ENCODE measurements around the gene SHISA3.
A peak's percentile ranks its signal among the peaks of the same experiment; 100 is the strongest.

SHISA3 gene

DNA sequence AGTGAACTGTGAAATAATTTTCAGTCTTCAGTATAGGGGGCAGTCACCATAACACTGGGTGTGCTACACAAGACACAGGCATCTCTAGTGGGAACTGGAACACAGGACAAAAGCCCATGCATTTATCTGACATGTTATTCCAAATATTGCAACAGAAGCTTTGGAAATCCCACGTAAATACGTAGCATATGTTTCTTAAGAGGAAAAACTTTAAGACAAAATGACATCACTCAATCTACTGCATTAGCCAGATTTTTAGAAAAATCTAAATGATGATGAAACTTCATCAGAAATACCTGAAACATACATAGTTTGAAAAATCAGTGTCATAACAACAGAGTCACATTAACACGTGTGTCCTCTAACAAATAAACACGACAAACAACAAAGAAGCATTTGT is 14.5 kb downstream of the SHISA3 start:
- H3K27me3 ChIP-seq (ENCODE audit: insufficient read depth, low read length) = no peaks in the 10 kb centered on the region
- peak overlapping the region; percentile 69 for H3K4me3 ChIP-seq (ENCODE audit: low read depth, low read length)
- H2AFZ ChIP-seq (ENCODE audit: low read length, unreplicated experiment) = peak overlapping the region; percentile 66
- peaks cover 36% of the 10 kb centered on the region for H3K4me1 ChIP-seq (ENCODE audit: control insufficient read depth, insufficient read depth, low read length, unreplicated experiment)
- H3K36me3 ChIP-seq (ENCODE audit: insufficient read depth, low read length) = no peaks in the 10 kb centered on the region
- H3K27ac ChIP-seq (ENCODE audit: low read depth, low read length) = peak overlapping the region; percentile 92
- no peaks in the 10 kb centered on the region for H3K79me2 ChIP-seq (ENCODE audit: control insufficient read depth, insufficient read depth, low read length, unreplicated experiment)

DNA sequence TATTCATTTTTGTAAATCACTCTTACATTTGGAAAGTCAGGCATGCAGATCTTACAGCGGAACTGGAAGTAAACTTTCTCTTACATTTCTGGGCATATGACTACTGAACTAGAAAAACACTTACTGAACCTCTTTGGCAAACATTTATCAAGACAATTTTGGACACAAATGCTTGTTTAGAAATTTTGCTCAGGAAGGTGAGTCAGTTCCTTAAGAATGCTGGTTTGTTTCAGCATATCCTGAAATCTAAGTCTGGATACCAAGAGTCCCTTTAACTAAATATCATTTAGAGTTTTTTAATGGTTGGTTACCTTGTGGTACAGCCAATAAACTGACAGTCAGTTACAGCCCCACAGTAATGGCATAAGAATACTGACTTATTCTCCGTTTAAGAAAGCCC is 15.0 kb downstream of the SHISA3 start:
- peak overlapping the region; percentile 66 for H2AFZ ChIP-seq (ENCODE audit: low read length, unreplicated experiment)
- no peaks in the 10 kb centered on the region for H3K36me3 ChIP-seq (ENCODE audit: insufficient read depth, low read length)
- H3K27me3 ChIP-seq (ENCODE audit: insufficient read depth, low read length) = no peaks in the 10 kb centered on the region

DNA sequence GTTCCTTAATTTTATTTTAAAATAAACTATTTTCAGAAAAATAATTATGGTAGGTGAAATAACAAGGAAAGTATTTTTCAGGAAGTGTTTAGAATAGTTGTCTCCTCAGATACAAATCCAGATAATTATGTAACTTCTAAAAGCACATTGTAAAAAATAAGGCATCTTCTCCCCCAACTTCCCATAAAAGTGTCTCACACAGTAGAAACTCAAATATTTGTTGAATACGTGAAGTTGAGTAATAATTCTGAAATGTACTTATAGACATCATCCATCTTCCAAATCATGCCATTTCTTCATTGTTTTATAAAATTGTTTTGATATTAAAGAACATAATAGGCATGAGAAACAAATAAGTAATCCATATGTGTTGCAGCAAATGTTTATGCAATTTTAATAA is 18.0 kb downstream of the SHISA3 start:
- H3K27me3 ChIP-seq (ENCODE audit: insufficient read depth, low read length) = no peaks in the 10 kb centered on the region
- H3K79me2 ChIP-seq (ENCODE audit: control insufficient read depth, insufficient read depth, low read length, unreplicated experiment) = no peaks in the 10 kb centered on the region
- no peaks in the 10 kb centered on the region for H3K36me3 ChIP-seq (ENCODE audit: insufficient read depth, low read length)
- no peak overlapping the region for H3K27ac ChIP-seq (ENCODE audit: low read depth, low read length)
- H3K4me3 ChIP-seq (ENCODE audit: low read depth, low read length) = no peak overlapping the region
- peaks cover 33% of the 10 kb centered on the region for H3K4me1 ChIP-seq (ENCODE audit: control insufficient read depth, insufficient read depth, low read length, unreplicated experiment)
- H2AFZ ChIP-seq (ENCODE audit: low read length, unreplicated experiment) = no peak overlapping the region

More for the DNA sequence above, 15.0 kb downstream of the SHISA3 start:
- Histone ChIP-seq H3K4me3 (ENCODE audit: low read depth, low read length) (peak overlapping the region; percentile 69), H3K79me2 (ENCODE audit: control insufficient read depth, insufficient read depth, low read length, unreplicated experiment) (no peaks in the 10 kb centered on the region), H3K27ac (ENCODE audit: low read depth, low read length) (peak overlapping the region; percentile 92), H3K4me1 (ENCODE audit: control insufficient read depth, insufficient read depth, low read length, unreplicated experiment) (peaks cover 36% of the 10 kb centered on the region)

DNA sequence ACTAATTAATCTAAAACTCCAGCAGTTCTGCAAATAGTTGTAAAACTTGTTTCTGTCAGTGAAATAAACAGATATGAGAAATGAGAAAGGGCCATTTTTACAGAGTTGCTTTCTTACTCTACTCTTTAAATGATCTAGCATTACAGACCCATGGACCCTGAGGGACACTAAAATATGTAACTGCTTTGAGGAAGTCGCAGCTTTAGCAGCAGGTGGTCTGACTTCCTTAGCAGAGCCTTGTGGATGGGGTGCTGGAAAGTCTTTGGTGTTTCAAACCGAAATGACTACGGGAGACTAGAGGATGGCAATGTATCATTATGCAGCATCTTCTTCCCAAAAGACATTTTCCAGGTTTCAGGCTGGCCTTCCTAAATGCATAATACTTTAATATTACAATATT is 18.7 kb downstream of the SHISA3 start:
- H3K27ac ChIP-seq (ENCODE audit: low read depth, low read length) = no peak overlapping the region

DNA sequence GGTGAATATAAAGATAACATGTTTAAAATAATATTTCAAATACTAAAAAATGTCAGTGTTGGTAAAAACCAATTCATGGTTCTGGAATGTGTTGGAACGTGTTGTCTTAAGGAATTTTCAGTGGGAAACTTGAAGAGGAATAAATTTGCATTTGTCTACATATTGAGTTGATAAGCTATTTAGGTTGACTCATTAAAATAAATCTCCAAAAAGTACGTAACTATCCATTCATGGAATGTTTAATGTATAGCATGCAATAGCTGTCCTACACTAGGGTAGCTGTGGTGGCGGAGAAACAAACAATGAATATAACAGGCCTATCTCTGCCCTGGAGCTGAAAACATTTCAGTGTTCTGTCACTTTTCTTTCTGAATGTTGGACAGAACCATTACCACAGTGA is 20.3 kb downstream of the SHISA3 start:
- Histone ChIP-seq H3K36me3 (ENCODE audit: insufficient read depth, low read length) (no peaks in the 10 kb centered on the region), H3K27ac (ENCODE audit: low read depth, low read length) (no peak overlapping the region), H3K4me1 (ENCODE audit: control insufficient read depth, insufficient read depth, low read length, unreplicated experiment) (peaks cover 13% of the 10 kb centered on the region)

More for the DNA sequence above, 18.7 kb downstream of the SHISA3 start:
- Histone ChIP-seq H2AFZ (ENCODE audit: low read length, unreplicated experiment) (no peak overlapping the region), H3K4me1 (ENCODE audit: control insufficient read depth, insufficient read depth, low read length, unreplicated experiment) (peaks cover 26% of the 10 kb centered on the region), H3K27me3 (ENCODE audit: insufficient read depth, low read length) (no peaks in the 10 kb centered on the region), H3K79me2 (ENCODE audit: control insufficient read depth, insufficient read depth, low read length, unreplicated experiment) (no peaks in the 10 kb centered on the region), H3K36me3 (ENCODE audit: insufficient read depth, low read length) (no peaks in the 10 kb centered on the region), H3K4me3 (ENCODE audit: low read depth, low read length) (no peak overlapping the region)

DNA sequence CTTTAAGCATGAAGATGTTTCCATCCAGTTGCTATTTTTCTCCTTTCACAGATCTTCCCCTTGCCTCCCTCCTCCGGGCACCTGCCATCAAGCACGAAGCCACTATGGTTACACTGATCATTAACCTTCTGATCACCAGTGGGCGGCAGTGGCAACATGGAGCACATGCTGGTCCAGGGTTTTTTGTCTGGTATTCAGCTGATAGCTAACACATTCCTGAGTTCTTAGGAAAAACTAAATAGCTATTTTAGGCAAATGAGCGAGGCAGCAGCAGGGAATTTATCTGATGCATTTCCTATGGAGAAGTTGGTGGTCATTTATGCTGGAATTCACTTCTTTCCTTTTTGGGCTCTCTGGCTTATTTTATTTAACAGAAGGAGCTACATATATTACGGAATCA is 22.9 kb downstream of the SHISA3 start:
- H3K36me3 ChIP-seq (ENCODE audit: insufficient read depth, low read length) = no peaks in the 10 kb centered on the region
- no peak overlapping the region for H2AFZ ChIP-seq (ENCODE audit: low read length, unreplicated experiment)
- no peaks in the 10 kb centered on the region for H3K27me3 ChIP-seq (ENCODE audit: insufficient read depth, low read length)
- H3K4me1 ChIP-seq (ENCODE audit: control insufficient read depth, insufficient read depth, low read length, unreplicated experiment) = peaks cover 5% of the 10 kb centered on the region
- H3K4me3 ChIP-seq (ENCODE audit: low read depth, low read length) = no peak overlapping the region
- no peak overlapping the region for H3K27ac ChIP-seq (ENCODE audit: low read depth, low read length)
- H3K79me2 ChIP-seq (ENCODE audit: control insufficient read depth, insufficient read depth, low read length, unreplicated experiment) = no peaks in the 10 kb centered on the region

More for the DNA sequence above, 20.3 kb downstream of the SHISA3 start:
- no peaks in the 10 kb centered on the region for H3K79me2 ChIP-seq (ENCODE audit: control insufficient read depth, insufficient read depth, low read length, unreplicated experiment)
- H2AFZ ChIP-seq (ENCODE audit: low read length, unreplicated experiment) = no peak overlapping the region
- no peak overlapping the region for H3K4me3 ChIP-seq (ENCODE audit: low read depth, low read length)
- no peaks in the 10 kb centered on the region for H3K27me3 ChIP-seq (ENCODE audit: insufficient read depth, low read length)

DNA sequence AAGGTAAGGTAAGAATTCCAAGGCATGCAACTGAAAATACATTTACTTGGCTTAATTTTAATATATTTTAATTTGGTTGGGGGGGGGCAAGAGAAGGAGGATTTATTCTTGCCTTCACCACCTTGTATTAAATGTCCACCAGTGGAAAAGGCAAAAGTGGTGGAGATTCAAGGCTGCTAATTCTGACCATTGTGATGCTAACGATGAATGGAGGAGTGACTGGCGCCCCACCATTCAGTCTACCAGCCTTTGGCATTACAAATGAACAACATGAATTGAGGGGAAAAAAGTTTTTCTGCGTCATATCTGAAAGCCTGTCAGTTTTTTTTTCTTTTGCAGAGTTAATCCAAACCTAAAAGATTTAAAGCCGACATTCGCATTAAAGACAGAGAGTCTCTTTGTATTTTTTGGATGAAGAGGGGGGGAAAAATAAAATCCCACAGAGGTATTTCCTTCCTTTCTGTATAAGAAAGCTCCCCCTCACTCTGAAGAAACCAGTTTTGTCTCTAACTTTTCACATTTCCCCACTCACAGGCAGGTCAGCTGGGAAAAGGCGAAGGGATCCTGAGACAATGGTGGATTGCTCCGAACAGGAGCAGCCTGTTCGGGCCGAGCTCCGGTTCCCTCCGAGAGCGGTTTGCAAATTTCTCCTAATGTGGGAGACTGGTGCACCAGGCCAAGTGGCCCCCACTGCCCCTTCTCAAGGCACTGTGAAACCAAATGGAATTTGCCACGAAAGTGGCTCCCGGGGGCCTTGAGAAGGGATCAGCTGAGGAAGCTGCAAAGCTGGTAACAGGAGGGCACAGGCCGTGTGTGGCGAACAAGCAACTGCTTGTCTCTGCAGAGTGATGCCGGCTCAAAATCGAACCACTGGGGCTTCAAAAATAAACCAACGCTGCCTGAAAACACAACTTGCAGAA is 28.1 kb downstream of the SHISA3 start:
- H3K36me3 ChIP-seq (ENCODE audit: insufficient read depth, low read length) = no peaks in the 10 kb centered on the region
- no peak overlapping the region for H3K27ac ChIP-seq (ENCODE audit: low read depth, low read length)
- H2AFZ ChIP-seq (ENCODE audit: low read length, unreplicated experiment) = no peak overlapping the region
- H3K4me1 ChIP-seq (ENCODE audit: control insufficient read depth, insufficient read depth, low read length, unreplicated experiment) = no peaks in the 10 kb centered on the region
- H3K4me3 ChIP-seq (ENCODE audit: low read depth, low read length) = no peak overlapping the region
- H3K27me3 ChIP-seq (ENCODE audit: insufficient read depth, low read length) = no peaks in the 10 kb centered on the region
- H3K79me2 ChIP-seq (ENCODE audit: control insufficient read depth, insufficient read depth, low read length, unreplicated experiment) = no peaks in the 10 kb centered on the region

DNA sequence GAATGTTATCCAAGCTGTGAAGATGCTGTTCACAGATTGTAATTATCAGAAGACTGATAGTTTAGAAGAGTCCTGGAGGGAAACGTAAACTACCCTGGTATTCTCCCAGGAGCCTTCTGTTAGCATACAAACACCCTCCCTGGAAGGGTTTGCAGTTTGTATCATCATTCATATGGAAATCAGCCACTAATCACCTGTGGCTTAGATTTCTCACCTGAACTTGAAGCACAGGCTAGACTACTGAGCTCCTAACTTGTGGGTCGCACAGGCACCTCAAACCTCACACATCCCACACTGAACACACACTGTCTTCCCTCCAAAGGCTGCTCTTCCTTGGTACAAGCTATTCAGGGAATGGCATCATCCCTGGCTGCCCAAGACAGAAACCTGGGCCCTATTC is 30.7 kb downstream of the SHISA3 start:
- H3K27ac ChIP-seq (ENCODE audit: low read depth, low read length) = no peak overlapping the region

DNA sequence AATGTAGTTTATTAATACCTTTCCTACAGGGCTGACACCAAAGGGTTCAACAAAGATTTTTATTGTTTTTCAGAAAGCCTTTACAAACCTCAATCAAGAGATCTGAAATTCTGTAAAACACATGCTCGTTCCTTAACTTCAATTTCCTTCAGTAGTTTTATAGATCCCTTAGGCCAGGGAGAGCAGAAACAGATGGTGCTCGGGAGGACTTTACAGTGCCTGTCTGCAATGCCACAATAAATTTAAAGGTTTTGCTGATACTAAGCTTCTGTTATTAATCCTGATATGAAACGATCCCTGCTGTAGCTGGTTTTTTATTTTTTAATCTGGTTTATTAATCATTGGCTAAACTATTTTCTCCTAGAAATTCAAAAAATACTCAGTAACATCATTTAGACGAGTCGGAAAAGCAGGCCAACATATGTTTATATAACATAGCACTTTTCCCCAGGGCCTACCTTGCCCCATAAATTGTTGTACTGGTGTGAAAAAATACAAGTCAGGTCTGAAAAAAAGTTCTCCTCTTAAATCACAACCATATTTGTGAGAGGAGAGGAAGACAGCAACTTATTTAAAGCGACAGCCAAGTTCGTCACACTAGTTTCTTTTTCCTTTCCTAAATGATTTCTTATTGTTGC is 39.8 kb downstream of the SHISA3 start:
- no peak overlapping the region for H2AFZ ChIP-seq (ENCODE audit: low read length, unreplicated experiment)
- peaks cover 10% of the 10 kb centered on the region; the same call in 1 of the 2 replicates for H3K27me3 ChIP-seq (ENCODE audit: insufficient read depth, low read length)
- H3K4me3 ChIP-seq (ENCODE audit: low read depth, low read length) = no peak overlapping the region
- no peaks in the 10 kb centered on the region for H3K79me2 ChIP-seq (ENCODE audit: control insufficient read depth, insufficient read depth, low read length, unreplicated experiment)
- no peak overlapping the region for H3K27ac ChIP-seq (ENCODE audit: low read depth, low read length)
- H3K4me1 ChIP-seq (ENCODE audit: control insufficient read depth, insufficient read depth, low read length, unreplicated experiment) = no peaks in the 10 kb centered on the region
- H3K36me3 ChIP-seq (ENCODE audit: insufficient read depth, low read length) = no peaks in the 10 kb centered on the region

More for the DNA sequence above, 30.7 kb downstream of the SHISA3 start:
- Histone ChIP-seq H3K27me3 (ENCODE audit: insufficient read depth, low read length) (no peaks in the 10 kb centered on the region), H3K4me3 (ENCODE audit: low read depth, low read length) (no peak overlapping the region), H2AFZ (ENCODE audit: low read length, unreplicated experiment) (no peak overlapping the region), H3K36me3 (ENCODE audit: insufficient read depth, low read length) (no peaks in the 10 kb centered on the region), H3K79me2 (ENCODE audit: control insufficient read depth, insufficient read depth, low read length, unreplicated experiment) (no peaks in the 10 kb centered on the region), H3K4me1 (ENCODE audit: control insufficient read depth, insufficient read depth, low read length, unreplicated experiment) (no peaks in the 10 kb centered on the region)

DNA sequence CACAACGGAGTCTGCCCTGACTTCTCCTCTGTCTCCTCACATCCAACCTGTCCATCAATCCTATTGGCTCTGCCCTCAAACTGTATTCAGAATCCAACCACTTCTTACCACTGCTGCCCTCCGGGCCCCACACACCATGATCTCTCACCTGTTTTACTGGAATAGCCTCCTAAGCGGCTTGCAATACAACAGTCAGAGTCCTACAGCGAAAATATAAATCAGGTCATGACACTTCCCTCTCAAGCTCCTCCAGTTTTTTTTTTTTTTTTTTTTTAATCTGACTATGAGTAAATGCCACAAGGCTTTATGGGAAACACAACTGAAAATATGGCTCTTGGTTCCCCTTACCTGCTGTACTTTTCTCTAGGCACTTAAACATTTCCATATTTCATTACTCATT is 42.8 kb downstream of the SHISA3 start:
- H3K36me3 ChIP-seq (ENCODE audit: insufficient read depth, low read length) = no peaks in the 10 kb centered on the region
- 0 out of 2 replicates have a peak, but pooled peaks cover 7% of the 10 kb centered on the region for H3K27me3 ChIP-seq (ENCODE audit: insufficient read depth, low read length)
- no peaks in the 10 kb centered on the region for H3K79me2 ChIP-seq (ENCODE audit: control insufficient read depth, insufficient read depth, low read length, unreplicated experiment)
- H3K4me1 ChIP-seq (ENCODE audit: control insufficient read depth, insufficient read depth, low read length, unreplicated experiment) = no peaks in the 10 kb centered on the region
- no peak overlapping the region for H3K4me3 ChIP-seq (ENCODE audit: low read depth, low read length)
- no peak overlapping the region for H2AFZ ChIP-seq (ENCODE audit: low read length, unreplicated experiment)
- no peak overlapping the region for H3K27ac ChIP-seq (ENCODE audit: low read depth, low read length)

Data from ACC112 (cell line).